Common myeloid progenitor, CD34-positive (primary cell): ENCODE measurements around the gene ACOXL.
A peak's percentile ranks its signal among the peaks of the same experiment; 100 is the strongest.

Experiments used
- CTCF ChIA-PET: fragments of 350-600 bp; sonication (Branson Sonifier 250); formaldehyde crosslinking; loops from one replicate; lab custom pipeline; 2021; ENCODE audit warnings: antibody characterized with exemption; lab: Charles Lee
- POLR2A ChIA-PET: fragments of 350-600 bp; sonication (Branson Sonifier 250); formaldehyde crosslinking; loops from one replicate; lab custom pipeline; 2021; ENCODE audit warnings: antibody characterized with exemption; lab: Charles Lee
- DNase-seq, 3 donors: peaks; one replicate each; pipeline versions ENCODE4 v3.0.0 to v3.0.0-alpha.2; 2013
- H3K27ac ChIP-seq, 2 experiments: 1 replicate in 1 of 2; 2 replicates in 1 of 2; pipeline ENCODE4 v1.7.0; 2013; ENCODE audit warnings: inconsistent platforms in 2 of 2, low read length in 2 of 2, mild to moderate bottlenecking in 2 of 2, low read depth in 1 of 2, moderate library complexity in 1 of 2; ENCODE audit not compliant: severe bottlenecking in 2 of 2, insufficient read depth in 1 of 2, poor library complexity in 1 of 2
- H3K27me3 ChIP-seq, 5 experiments: replicated peaks in 2 of 5; 1 replicate in 3 of 5; 2 replicates in 2 of 5; pipeline versions ENCODE4 v1.6.1 to v1.7.0; 2013; ENCODE audit warnings: low read length in 4 of 5, mild to moderate bottlenecking in 2 of 5, moderate library complexity in 2 of 5, inconsistent platforms in 1 of 5; ENCODE audit not compliant: insufficient read depth in 5 of 5, control insufficient read depth in 4 of 5
- H3K36me3 ChIP-seq, 4 experiments: 1 replicate in 2 of 4; 2 replicates in 2 of 4; pipeline versions ENCODE4 v1.6.1 to v1.7.0; 2013; ENCODE audit warnings: low read length in 3 of 4, control low read depth in 1 of 4, mild to moderate bottlenecking in 1 of 4; ENCODE audit not compliant: control insufficient read depth in 4 of 4, insufficient read depth in 4 of 4
- H3K4me1 ChIP-seq, 4 experiments: 1 replicate in 3 of 4; 2 replicates in 1 of 4; pipeline versions ENCODE4 v1.6.1 to v1.7.1; 2013; ENCODE audit warnings: low read length in 3 of 4, mild to moderate bottlenecking in 3 of 4, control low read depth in 1 of 4, inconsistent platforms in 1 of 4, moderate library complexity in 1 of 4; ENCODE audit not compliant: control insufficient read depth in 4 of 4, insufficient read depth in 4 of 4; ENCODE audit errors: control extremely low read depth in 1 of 4
- H3K4me3 ChIP-seq, 7 experiments: 1 replicate in 4 of 7; 2 replicates in 3 of 7; pipeline versions ENCODE4 v1.5.1 to v1.7.0; 2013; ENCODE audit warnings: mild to moderate bottlenecking in 7 of 7, low read length in 6 of 7, moderate library complexity in 6 of 7, inconsistent platforms in 2 of 7, low read depth in 2 of 7, control low read depth in 1 of 7; ENCODE audit not compliant: insufficient read depth in 4 of 7, control insufficient read depth in 1 of 7; ENCODE audit errors: extremely low read depth in 1 of 7
- H3K9me3 ChIP-seq, 5 experiments: 1 replicate in 4 of 5; 2 replicates in 1 of 5; pipeline versions ENCODE4 v1.6.1 to v1.7.1; 2013; ENCODE audit warnings: low read length in 4 of 5, mild to moderate bottlenecking in 2 of 5, inconsistent platforms in 1 of 5, low read depth in 1 of 5, moderate library complexity in 1 of 5; ENCODE audit not compliant: control insufficient read depth in 4 of 5, insufficient read depth in 2 of 5; ENCODE audit errors: control extremely low read depth in 1 of 5
- WGBS: methylation state at CpG from one replicate; pipeline ENCODE4 v1.1.5; 2013; ENCODE audit not compliant: insufficient coverage; 5-methylcytosine and 5-hydroxymethylcytosine counted together

Gene ACOXL

GRCh38 chr2:110812726-110813645 lies 80.6 kb downstream of the ACOXL start:
- H3K36me3 ChIP-seq: no peaks in the 10 kb centered on the region
- 93% methylated on average over 12 of the region's 12 CpGs for WGBS
- H3K4me1 ChIP-seq: no peaks in the 10 kb centered on the region
- H3K27ac ChIP-seq: no peak overlapping the region
- POLR2A ChIA-PET: no interaction called here
- H3K4me3 ChIP-seq: no peak overlapping the region
- no peak for DNase-seq
- no peaks in the 10 kb centered on the region for H3K9me3 ChIP-seq
- CTCF ChIA-PET: interaction anchor here (0.9 to 2.8 kb wide), 9 partner anchors 9 to 346 kb away, joined by 3 to 9 read pairs (median 3); no protein-coding TSS in a partner anchor
- H3K27me3 ChIP-seq: peaks cover 0 to 11% (median 0%) of the 10 kb centered on the region in 5 experiments

- H3K36me3 ChIP-seq: no peaks in the 10 kb centered on the region
- no peaks in the 10 kb centered on the region for H3K9me3 ChIP-seq
- no peak overlapping the region for H3K27ac ChIP-seq
- H3K27me3 ChIP-seq: peaks cover 0 to 11% (median 0%) of the 10 kb centered on the region in 5 experiments
- DNase-seq: no peak
- ChIA-PET POLR2A (no interaction called here), CTCF (interaction anchor here (1.0 to 1.7 kb wide), 2 partner anchors 21 to 39 kb away, joined by 3 to 6 read pairs; no protein-coding TSS in a partner anchor)
- H3K4me3 ChIP-seq: no peak overlapping the region
- no peaks in the 10 kb centered on the region for H3K4me1 ChIP-seq
- whole genome bisulfite sequencing: 94% methylated on average over 3 of the region's 5 CpGs
These were observed 81.5 kb downstream of the ACOXL start for GRCh38 chr2:110813896-110814295.

GRCh38 chr2:110815938-110816337 lies 83.6 kb downstream of the ACOXL start:
- POLR2A ChIA-PET: no interaction called here
- no peaks in the 10 kb centered on the region for H3K9me3 ChIP-seq
- WGBS: 94% methylated on average over 1 of the region's 1 CpG
- CTCF ChIA-PET: interaction anchor here (0.8 to 1.9 kb wide), 2 partner anchors 11 to 37 kb away, joined by 3 to 4 read pairs; no protein-coding TSS in a partner anchor
- no peak overlapping the region for H3K4me3 ChIP-seq
- no peaks in the 10 kb centered on the region for H3K36me3 ChIP-seq
- peaks cover 0 to 7% (median 0%) of the 10 kb centered on the region in 5 experiments for H3K27me3 ChIP-seq
- H3K4me1 ChIP-seq: peaks cover 0 to 10% (median 1%) of the 10 kb centered on the region in 4 experiments
- no peak overlapping the region for H3K27ac ChIP-seq
- DNase-seq: no peak

GRCh38 chr2:110816404-110817365 lies 84.3 kb downstream of the ACOXL start:
- no peaks in the 10 kb centered on the region for H3K36me3 ChIP-seq
- CTCF ChIA-PET: interaction anchor here (0.8 to 1.9 kb wide), 2 partner anchors 36 to 58 kb away, joined by 3 to 4 read pairs; no protein-coding TSS in a partner anchor
- H3K4me1 ChIP-seq: peaks cover 0 to 10% (median 1%) of the 10 kb centered on the region in 4 experiments
- WGBS: 93% methylated on average over 12 of the region's 12 CpGs
- H3K9me3 ChIP-seq: no peaks in the 10 kb centered on the region
- DNase-seq: no peak
- peaks cover 0 to 4% (median 0%) of the 10 kb centered on the region in 5 experiments for H3K27me3 ChIP-seq
- POLR2A ChIA-PET: no interaction called here
- no peak overlapping the region for H3K27ac ChIP-seq
- no peak overlapping the region for H3K4me3 ChIP-seq

- ChIA-PET CTCF (interaction anchor here (1.1 to 1.7 kb wide), 3 partner anchors 13 to 34 kb away, joined by 3 to 4 read pairs (median 3); no protein-coding TSS in a partner anchor), POLR2A (no interaction called here)
- WGBS: 67% methylated on average over 6 of the region's 8 CpGs
- H3K4me3 ChIP-seq: no peak overlapping the region
- DNase-seq: peak; percentile 24 to 40 (median 38)
- H3K27ac ChIP-seq: no peak overlapping the region
- H3K36me3 ChIP-seq: no peaks in the 10 kb centered on the region
- peaks cover 0 to 10% (median 1%) of the 10 kb centered on the region in 4 experiments for H3K4me1 ChIP-seq
- H3K9me3 ChIP-seq: peaks cover 0 to 6% (median 0%) of the 10 kb centered on the region in 5 experiments
- H3K27me3 ChIP-seq: peaks cover 0 to 4% (median 0%) of the 10 kb centered on the region in 5 experiments
These were observed 86.6 kb downstream of the ACOXL start for GRCh38 chr2:110818767-110819481.

- no peak overlapping the region for H3K27ac ChIP-seq
- H3K4me3 ChIP-seq: no peak overlapping the region
- peaks cover 0 to 10% (median 1%) of the 10 kb centered on the region in 4 experiments for H3K4me1 ChIP-seq
- ChIA-PET POLR2A (no interaction called here), CTCF (interaction anchor here (1.1 to 1.7 kb wide), 3 partner anchors 14 to 34 kb away, joined by 3 to 4 read pairs (median 3); no protein-coding TSS in a partner anchor)
- peaks cover 0 to 4% (median 0%) of the 10 kb centered on the region in 5 experiments for H3K27me3 ChIP-seq
- WGBS: 86% methylated on average over 3 of the region's 3 CpGs
- H3K36me3 ChIP-seq: no peaks in the 10 kb centered on the region
- peaks cover 0 to 14% (median 2%) of the 10 kb centered on the region in 5 experiments for H3K9me3 ChIP-seq
- no peak for DNase-seq
These were observed 87.3 kb downstream of the ACOXL start for GRCh38 chr2:110819711-110820110.
